Spleen (tissue), 11 donors: ENCODE measurements around the gene MGRN1. TPM values are rescaled to one million over a fixed set of nuclear protein-coding genes. Genes with fewer than 3 reads are reported as not detected.

Experiments used
- DNase-seq: peaks from one replicate; pipeline ENCODE4 v3.0.0-alpha.2; 2020
- H3K27ac ChIP-seq, 8 donors: fragments of 200-600 bp; sonication (generic) in 7 of 8; 1 replicate in 4 of 8; 2 replicates in 4 of 8; pipeline versions ENCODE4 v1.5.0 to v1.8.0; 2016 to 2021; ENCODE audit warnings: inconsistent platforms in 4 of 8, mild to moderate bottlenecking in 4 of 8, moderate library complexity in 1 of 8
- H3K27me3 ChIP-seq, 7 donors: fragments of 200-600 bp; sonication (generic) in 6 of 7; replicated peaks in 1 of 7; 1 replicate in 4 of 7; 2 replicates in 3 of 7; pipeline versions ENCODE4 v1.5.0 to v1.8.0; 2016 to 2021; ENCODE audit warnings: inconsistent platforms in 3 of 7, mild to moderate bottlenecking in 1 of 7
- H3K36me3 ChIP-seq, 6 donors: fragments of 200-600 bp; sonication (generic) in 5 of 6; 1 replicate in 4 of 6; 2 replicates in 2 of 6; pipeline versions ENCODE4 v1.5.0 to v1.8.0; 2016 to 2021; ENCODE audit warnings: inconsistent platforms in 2 of 6
- H3K4me1 ChIP-seq, 6 donors: fragments of 200-600 bp; sonication (generic) in 5 of 6; 1 replicate in 3 of 6; 2 replicates in 3 of 6; pipeline versions ENCODE4 v1.5.0 to v1.8.0; 2016 to 2021; ENCODE audit warnings: inconsistent platforms in 3 of 6
- H3K4me3 ChIP-seq, 8 donors: fragments of 200-600 bp; sonication (generic) in 7 of 8; 1 replicate in 4 of 8; 2 replicates in 4 of 8; pipeline versions ENCODE4 v1.5.0 to v1.8.0; 2016 to 2021; ENCODE audit warnings: inconsistent platforms in 4 of 8, mild to moderate bottlenecking in 4 of 8, moderate library complexity in 2 of 8
- H3K9me3 ChIP-seq, 8 donors: fragments of 200-600 bp; sonication (generic) in 7 of 8; 1 replicate in 4 of 8; 2 replicates in 4 of 8; pipeline versions ENCODE4 v1.5.0 to v1.8.0; 2016 to 2021; ENCODE audit warnings: inconsistent platforms in 4 of 8
- POLR2A ChIP-seq, 3 donors: fragments of 450-650 bp; IDR thresholded peaks; one replicate each; pipeline ENCODE4 v1.5.1; 2017; ENCODE audit warnings: antibody characterized with exemption in 3 of 3, mild to moderate bottlenecking in 1 of 3
- POLR2AphosphoS5 ChIP-seq, 3 donors: sonication (generic); formaldehyde crosslinking; IDR thresholded peaks; one replicate each; pipeline ENCODE4 v1.5.1; 2017; ENCODE audit warnings: antibody characterized with exemption in 3 of 3
- WGBS, 5 donors: extraction: QIAGEN DNeasy Blood & Tissue Kit in 3 of 5; methylation state at CpG; one replicate each; pipeline versions ENCODE4 v1.1.5 to v1.1.7; 2013 to 2018; 5-methylcytosine and 5-hydroxymethylcytosine counted together
- intact Hi-C: fragments of 100-400 bp; cut with DNase I; formaldehyde crosslinking; loops from one replicate; pipeline ENCODE4 v1.15.0; 2023; ENCODE audit warnings: low total_unique reads
- polyA plus RNA-seq, 3 donors: library from polyadenylated mRNA; stranded (reverse); fragments of 200-250 nt; gene quantifications; one replicate each; pipeline ENCODE4 v1.2.1, GENCODE V29; 2013
- total RNA-seq, 7 donors: library from RNA; depleted of rRNA in 3 of 7; stranded (reverse); fragments of >200 nt in 3 of 7; fragmentation: NEBNext Ultra II Directional in 4 of 7; extraction: Animal tissue kit (Norgen Biotek cat#: 25700) in 4 of 7; gene quantifications; one replicate each; pipeline versions ENCODE4 v1.1.0 to v1.2.1, GENCODE V29; 2016 to 2021
- TF ChIP-seq, protein P1 (sequence below), 11 experiments: fragments of 200-600 bp in 7 of 11; fragments of 450-650 bp in 4 of 11; sonication (generic) in 4 of 11; IDR thresholded peaks in 8 of 11; conservative IDR thresholded peaks in 3 of 11; 1 replicate in 7 of 11; 2 replicates in 4 of 11; pipeline versions ENCODE4 v1.4.0 to v1.8.0; 2016 to 2021; ENCODE audit warnings: antibody characterized with exemption in 11 of 11, inconsistent platforms in 4 of 11, mild to moderate bottlenecking in 1 of 11
- donor health status: healthy with polysubstance abuse.
- donor health status: DM: no; HTN: no; CAD: no; lungs with moderate emphysema.
- donor health status: DM: no; HTN: no; CAD: no.
- donor health status: Bipolar disorder and iron deficiency.
- donor health status: healthy.
- donor health status: DM: no; HTN: no; CAD: no.
- donor health status: DM: yes; HTN: yes; CAD: no.

MGRN1 gene
- total and polyA plus RNA-seq, 10 donors = 7.6 to 132 (median 75.1) TPM

DNA sequence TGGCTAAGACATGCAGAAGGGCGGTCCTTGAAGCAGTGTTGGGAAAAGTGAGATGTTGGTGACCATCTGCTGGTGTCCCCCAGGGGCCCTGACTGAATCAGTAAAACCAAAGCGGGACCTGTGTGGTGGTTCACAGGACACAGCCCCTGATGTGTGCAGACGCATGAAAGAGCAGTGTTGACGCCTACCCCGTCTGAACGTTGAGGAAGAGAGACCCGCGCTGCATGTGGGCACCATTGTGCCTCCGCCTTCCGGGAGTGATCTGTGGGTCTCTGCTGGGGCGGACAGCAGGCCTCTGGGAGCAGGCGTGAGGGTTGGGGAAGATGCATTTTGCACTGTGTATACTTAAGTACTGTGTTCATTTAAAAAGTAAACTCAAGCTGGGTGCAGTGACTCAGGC, 31.6 kb downstream of the MGRN1 start:
- no peak for DNase-seq
- Histone ChIP-seq H3K27ac (peak overlapping the region in 3 of 8 donors; percentile 78 to 84 (median 83)), H3K36me3 (peaks cover 0 to 100% (median 77%) of the 10 kb centered on the region in 6 donors), H3K4me1 (peaks cover 13 to 70% (median 33%) of the 10 kb centered on the region in 6 donors), H3K4me3 (no peak overlapping the region), H3K27me3 (no peaks in the 10 kb centered on the region), H3K9me3 (no peaks in the 10 kb centered on the region)
- intact Hi-C loops = no loop called here
- WGBS, 5 donors = 94 to 96% (median 95%) methylated on average over 12 of the region's 12 CpGs
- TF ChIP-seq POLR2A (IDR thresholded peaks at IDR 0.05) = no peak
- TF ChIP-seq POLR2AphosphoS5 (IDR thresholded peaks at IDR 0.05) = no peak
- TF ChIP-seq, protein P1, sequence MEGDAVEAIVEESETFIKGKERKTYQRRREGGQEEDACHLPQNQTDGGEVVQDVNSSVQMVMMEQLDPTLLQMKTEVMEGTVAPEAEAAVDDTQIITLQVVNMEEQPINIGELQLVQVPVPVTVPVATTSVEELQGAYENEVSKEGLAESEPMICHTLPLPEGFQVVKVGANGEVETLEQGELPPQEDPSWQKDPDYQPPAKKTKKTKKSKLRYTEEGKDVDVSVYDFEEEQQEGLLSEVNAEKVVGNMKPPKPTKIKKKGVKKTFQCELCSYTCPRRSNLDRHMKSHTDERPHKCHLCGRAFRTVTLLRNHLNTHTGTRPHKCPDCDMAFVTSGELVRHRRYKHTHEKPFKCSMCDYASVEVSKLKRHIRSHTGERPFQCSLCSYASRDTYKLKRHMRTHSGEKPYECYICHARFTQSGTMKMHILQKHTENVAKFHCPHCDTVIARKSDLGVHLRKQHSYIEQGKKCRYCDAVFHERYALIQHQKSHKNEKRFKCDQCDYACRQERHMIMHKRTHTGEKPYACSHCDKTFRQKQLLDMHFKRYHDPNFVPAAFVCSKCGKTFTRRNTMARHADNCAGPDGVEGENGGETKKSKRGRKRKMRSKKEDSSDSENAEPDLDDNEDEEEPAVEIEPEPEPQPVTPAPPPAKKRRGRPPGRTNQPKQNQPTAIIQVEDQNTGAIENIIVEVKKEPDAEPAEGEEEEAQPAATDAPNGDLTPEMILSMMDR (IDR thresholded peaks at IDR 0.05 in 8 of 11, conservative IDR thresholded peaks at IDR 0.05 in 3 of 11) = no peak

DNA sequence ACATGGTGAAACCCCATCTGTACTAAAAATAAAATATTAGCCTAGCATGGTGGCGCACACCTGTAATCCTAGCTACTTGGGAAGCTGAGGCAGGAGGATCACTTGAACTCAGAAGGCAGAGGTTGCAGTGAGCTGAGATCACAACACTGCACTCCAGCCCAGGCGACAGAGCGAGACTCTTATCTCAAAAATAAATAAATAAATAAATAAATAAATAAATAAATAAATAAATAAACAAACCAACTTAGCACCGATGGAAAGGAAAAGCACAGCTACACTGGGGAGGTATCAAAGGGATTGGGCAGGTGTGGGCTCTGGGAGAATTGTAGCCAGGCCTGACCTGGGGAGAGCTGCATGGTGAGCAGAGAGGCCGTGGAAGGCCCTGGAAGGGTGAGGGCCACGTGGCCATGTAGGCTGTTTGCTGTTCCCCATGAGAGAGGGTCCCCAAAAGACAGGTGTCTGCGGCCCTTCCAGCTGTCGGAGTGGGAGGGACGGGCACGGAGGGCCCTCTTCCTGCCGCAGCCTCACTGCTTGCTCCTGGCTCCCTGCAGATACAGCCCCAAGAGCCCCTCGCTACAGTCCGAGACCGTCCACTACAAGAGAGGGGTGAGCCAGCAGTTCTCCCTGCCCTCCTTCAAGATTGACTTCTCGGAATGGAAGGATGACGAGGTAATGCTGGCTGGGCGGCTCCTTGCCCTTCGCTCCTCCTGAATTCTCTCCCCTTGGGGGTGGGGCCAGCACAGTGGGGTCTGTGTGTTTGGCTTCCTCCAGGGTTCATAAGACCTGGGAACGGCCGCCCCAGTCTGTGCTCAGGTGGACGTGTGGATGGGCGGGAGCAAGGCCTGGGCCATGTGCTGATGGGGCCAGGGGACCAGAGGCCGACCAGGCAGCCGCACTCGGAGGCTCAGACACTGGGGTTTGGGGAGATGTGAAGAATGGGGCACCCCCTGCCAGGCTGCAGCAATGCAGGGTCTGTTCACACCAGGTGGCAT, 32.4 kb downstream of the MGRN1 start:
- Histone ChIP-seq H3K36me3 (peaks cover 0 to 100% (median 69%) of the 10 kb centered on the region in 6 donors), H3K9me3 (no peaks in the 10 kb centered on the region), H3K4me1 (peaks cover 13 to 70% (median 37%) of the 10 kb centered on the region in 6 donors), H3K27me3 (no peaks in the 10 kb centered on the region), H3K4me3 (no peak overlapping the region), H3K27ac (no peak overlapping the region)
- 94 to 97% (median 96%) methylated on average over 20 to 25 of the region's 25 CpGs for WGBS, 5 donors
- TF ChIP-seq, protein P1 (IDR thresholded peaks at IDR 0.05 in 8 of 11, conservative IDR thresholded peaks at IDR 0.05 in 3 of 11) = no peak
- TF ChIP-seq POLR2AphosphoS5 (IDR thresholded peaks at IDR 0.05) = peak in 2 of 3 donors; percentile 22 to 46
- intact Hi-C loops = no loop called here
- no peak for DNase-seq

DNA sequence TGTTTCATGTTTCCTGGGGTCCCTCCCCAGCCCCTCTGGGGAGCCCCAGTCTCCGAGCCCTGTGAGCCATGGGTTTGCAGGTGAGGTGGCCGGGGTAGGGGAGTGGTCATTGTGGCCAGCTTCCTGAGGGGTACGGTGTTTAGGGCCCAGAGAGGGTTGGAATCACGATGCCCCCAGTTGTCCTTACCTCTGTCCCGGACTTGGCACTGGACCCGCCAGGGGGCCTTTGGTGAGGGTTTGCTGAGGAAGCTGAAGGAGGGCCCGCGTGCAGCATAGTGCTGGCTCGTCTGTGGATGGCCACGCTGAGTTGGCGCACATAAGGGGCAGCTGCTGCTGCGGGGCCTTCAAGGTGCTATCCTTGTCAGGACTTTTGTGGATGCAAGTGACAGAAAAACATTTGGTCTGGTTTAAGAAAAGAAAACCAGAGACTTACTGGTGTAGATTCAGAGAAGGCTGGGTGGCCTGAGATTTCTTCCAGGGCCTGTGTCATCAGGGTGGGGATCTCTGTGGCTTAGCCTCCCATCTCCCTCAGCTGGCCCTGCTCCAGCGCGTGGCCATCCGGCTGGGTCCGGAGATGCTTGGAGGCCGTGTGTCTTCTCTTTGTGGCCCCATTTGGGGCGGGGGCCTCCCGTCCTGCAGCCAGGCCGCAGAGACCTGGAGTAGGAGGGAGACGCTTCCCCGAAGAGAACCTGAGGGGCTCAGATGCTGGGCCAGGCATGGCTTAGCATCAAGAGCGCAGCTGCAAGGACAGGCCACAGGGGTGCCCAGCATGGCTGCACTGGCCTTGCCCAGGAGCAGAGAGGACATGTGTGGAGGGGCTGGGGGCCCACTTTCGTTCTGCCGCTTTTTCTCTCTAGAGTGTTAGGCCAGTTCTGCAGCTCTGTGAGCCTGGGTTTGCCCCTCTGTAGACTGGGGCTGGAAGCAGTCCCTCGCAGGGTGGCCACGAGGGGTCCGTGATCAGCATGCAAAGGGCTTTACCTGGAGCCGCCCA, 35.0 kb downstream of the MGRN1 start:
- no peaks in the 10 kb centered on the region for H3K9me3 ChIP-seq
- peak overlapping the region in 6 of 8 donors; percentile 32 to 85 (median 78) for H3K27ac ChIP-seq
- H3K4me1 ChIP-seq = peaks cover 30 to 74% (median 49%) of the 10 kb centered on the region in 6 donors
- TF ChIP-seq POLR2A (IDR thresholded peaks at IDR 0.05) = no peak
- peaks cover 0 to 93% (median 47%) of the 10 kb centered on the region in 6 donors for H3K36me3 ChIP-seq
- DNase-seq = no peak
- no peak overlapping the region for H3K4me3 ChIP-seq
- intact Hi-C loops = no loop called here
- 79 to 92% (median 90%) methylated on average over 26 to 29 of the region's 29 CpGs for WGBS, 5 donors
- no peaks in the 10 kb centered on the region for H3K27me3 ChIP-seq

DNA sequence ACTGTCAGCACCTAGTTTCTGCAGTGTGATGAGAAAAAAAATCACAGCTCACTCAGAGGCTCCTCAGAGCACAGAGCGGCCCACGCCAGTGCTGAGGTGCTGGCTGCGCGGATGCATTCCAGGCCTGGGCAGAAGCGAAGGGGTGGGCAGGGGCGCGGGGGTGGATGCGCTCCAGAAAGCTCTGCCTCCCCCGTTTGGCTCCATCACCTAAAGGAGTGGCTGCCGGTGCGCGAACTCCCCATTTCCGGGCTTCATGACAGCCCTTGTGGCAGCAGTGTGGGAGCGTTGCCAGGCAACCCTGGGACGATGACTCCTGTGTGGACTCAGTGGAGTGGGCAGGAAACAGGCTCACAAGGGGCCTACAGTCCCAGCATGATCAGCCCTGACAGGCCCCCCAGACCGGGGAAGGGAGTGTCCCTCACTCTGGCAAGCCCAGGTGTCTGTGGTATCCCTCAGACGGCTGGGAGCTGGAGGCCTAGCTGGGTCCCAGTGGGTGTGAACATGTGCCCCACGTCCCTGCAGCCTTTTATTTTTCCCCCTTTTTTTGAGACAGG, 35.9 kb downstream of the MGRN1 start:
- peak overlapping the region; percentile 29 to 85 (median 72) for H3K27ac ChIP-seq
- no peak overlapping the region for H3K4me3 ChIP-seq
- no peak for TF ChIP-seq POLR2A (IDR thresholded peaks at IDR 0.05)
- TF ChIP-seq POLR2AphosphoS5 (IDR thresholded peaks at IDR 0.05) = peak; percentile 53 to 74 (median 71)
- peaks cover 38 to 74% (median 54%) of the 10 kb centered on the region in 6 donors for H3K4me1 ChIP-seq
- peak; percentile 87 for DNase-seq
- H3K36me3 ChIP-seq = peaks cover 0 to 93% (median 38%) of the 10 kb centered on the region in 6 donors
- no peaks in the 10 kb centered on the region for H3K27me3 ChIP-seq
- H3K9me3 ChIP-seq = no peaks in the 10 kb centered on the region
- intact Hi-C loops = no loop called here
- WGBS, 5 donors = 16 to 44% (median 27%) methylated on average over 10 to 18 of the region's 18 CpGs
